A172 (cell line): Measurements from ENCODE around the gene LHPP. TPM values are rescaled to one million over a fixed set of nuclear protein-coding genes. Genes with fewer than 3 reads are reported as not detected.

ENCODE experiments used
- DNase-seq: peaks from one replicate; pipeline ENCODE4 v3.0.0-alpha.2; 2015; ENCODE audit warnings: low spot score
- total RNA-seq: library from RNA; depleted of rRNA; stranded (reverse); fragments of >200 nt; shearing (Covaris generic); gene quantifications from 2 replicates; pipeline ENCODE4 v1.2.3, GENCODE V29; 2014

The LHPP gene
- total RNA-seq, 1 experiment from 2014 or later = 6.3 TPM

- no peak for DNase-seq
Observed at GRCh38 chr10:124592736-124593430, 131.3 kb downstream of the LHPP start.

GRCh38 chr10:124593431-124593985 lies 131.9 kb downstream of the LHPP start:
- no peak for DNase-seq

- no peak for DNase-seq
Observed at GRCh38 chr10:124594240-124594639, 132.6 kb downstream of the LHPP start.

- no peak for DNase-seq
Observed at GRCh38 chr10:124595143-124595883, 133.7 kb downstream of the LHPP start.

- DNase-seq = no peak
Observed at GRCh38 chr10:124596116-124596785, 134.6 kb downstream of the LHPP start.

GRCh38 chr10:124596962-124597845 lies 135.6 kb downstream of the LHPP start:
- no peak for DNase-seq

- DNase-seq = no peak
Observed at GRCh38 chr10:124597846-124598165, 136.2 kb downstream of the LHPP start.

- no peak for DNase-seq
Observed at GRCh38 chr10:124598196-124598595, 136.6 kb downstream of the LHPP start.

- DNase-seq = no peak
Observed at GRCh38 chr10:124598773-124599587, 137.4 kb downstream of the LHPP start.

- DNase-seq = no peak
Observed at GRCh38 chr10:124599588-124600050, 138.0 kb downstream of the LHPP start.

GRCh38 chr10:124600051-124600880 lies 138.6 kb downstream of the LHPP start:
- DNase-seq = no peak

- DNase-seq = no peak
Observed at GRCh38 chr10:124601016-124601415, 139.4 kb downstream of the LHPP start.

GRCh38 chr10:124601431-124602120 lies 140.0 kb downstream of the LHPP start:
- no peak for DNase-seq

- no peak for DNase-seq
Observed at GRCh38 chr10:124602121-124602561, 140.5 kb downstream of the LHPP start.

GRCh38 chr10:124602646-124603365 lies 141.2 kb downstream of the LHPP start:
- no peak for DNase-seq

GRCh38 chr10:124603376-124604213 lies 142.0 kb downstream of the LHPP start:
- DNase-seq = no peak
